ENCODE results near the gene NPAS2.

NPAS2 gene

GRCh38 chr2:100876231-100876860 is 56.4 kb downstream of the NPAS2 start:
- no peak overlapping the region for H3K27ac ChIP-seq (ENCODE audit: low read depth, low read length)
- H3K4me3 ChIP-seq (ENCODE audit: low read depth, low read length), result no peak overlapping the region

GRCh38 chr2:100877555-100877954 is 57.6 kb downstream of the NPAS2 start:
- Histone ChIP-seq H3K9ac (ENCODE audit: low read length) (no peak overlapping the region), H3K9me3 (ENCODE audit: control insufficient read depth, insufficient read depth, low read depth, low read length) (no peaks in the 10 kb centered on the region), H3K27ac (ENCODE audit: low read depth, low read length) (no peak overlapping the region), H3K27me3 (ENCODE audit: control insufficient read depth, insufficient read depth, low read length) (no peaks in the 10 kb centered on the region), H3K36me3 (ENCODE audit: control insufficient read depth, insufficient read depth, low read length) (no peaks in the 10 kb centered on the region), H3K4me1 (ENCODE audit: control insufficient read depth, insufficient read depth, low read length) (peaks cover 4% of the 10 kb centered on the region; the same call in 1 of the 2 replicates), H3K4me3 (ENCODE audit: low read depth, low read length) (no peak overlapping the region)

More at GRCh38 chr2:100876231-100876860, 56.4 kb downstream of the NPAS2 start:
- Histone ChIP-seq H3K4me1 (ENCODE audit: control insufficient read depth, insufficient read depth, low read length) (0 out of 2 replicates have a peak, but pooled peaks cover 2% of the 10 kb centered on the region), H3K36me3 (ENCODE audit: control insufficient read depth, insufficient read depth, low read length) (no peaks in the 10 kb centered on the region), H3K27me3 (ENCODE audit: control insufficient read depth, insufficient read depth, low read length) (no peaks in the 10 kb centered on the region), H3K9ac (ENCODE audit: low read length) (no peak overlapping the region), H3K9me3 (ENCODE audit: control insufficient read depth, insufficient read depth, low read depth, low read length) (no peaks in the 10 kb centered on the region)

- Histone ChIP-seq H3K27ac (ENCODE audit: low read depth, low read length) (no peak overlapping the region), H3K9me3 (ENCODE audit: control insufficient read depth, insufficient read depth, low read depth, low read length) (no peaks in the 10 kb centered on the region), H3K4me1 (ENCODE audit: control insufficient read depth, insufficient read depth, low read length) (peaks cover 6% of the 10 kb centered on the region; the same call in 1 of the 2 replicates), H3K9ac (ENCODE audit: low read length) (no peak overlapping the region), H3K36me3 (ENCODE audit: control insufficient read depth, insufficient read depth, low read length) (no peaks in the 10 kb centered on the region), H3K27me3 (ENCODE audit: control insufficient read depth, insufficient read depth, low read length) (no peaks in the 10 kb centered on the region), H3K4me3 (ENCODE audit: low read depth, low read length) (no peak overlapping the region)
Observed at GRCh38 chr2:100878000-100878791, 58.3 kb downstream of the NPAS2 start.

GRCh38 chr2:100879296-100879695 is 59.4 kb downstream of the NPAS2 start:
- Histone ChIP-seq H3K27ac (ENCODE audit: low read depth, low read length) (no peak overlapping the region), H3K9me3 (ENCODE audit: control insufficient read depth, insufficient read depth, low read depth, low read length) (no peaks in the 10 kb centered on the region), H3K4me1 (ENCODE audit: control insufficient read depth, insufficient read depth, low read length) (peaks cover 10% of the 10 kb centered on the region), H3K36me3 (ENCODE audit: control insufficient read depth, insufficient read depth, low read length) (no peaks in the 10 kb centered on the region), H3K4me3 (ENCODE audit: low read depth, low read length) (no peak overlapping the region), H3K27me3 (ENCODE audit: control insufficient read depth, insufficient read depth, low read length) (no peaks in the 10 kb centered on the region), H3K9ac (ENCODE audit: low read length) (no peak overlapping the region)

- Histone ChIP-seq H3K9me3 (ENCODE audit: control insufficient read depth, insufficient read depth, low read depth, low read length) (no peaks in the 10 kb centered on the region), H3K9ac (ENCODE audit: low read length) (no peak overlapping the region), H3K27me3 (ENCODE audit: control insufficient read depth, insufficient read depth, low read length) (no peaks in the 10 kb centered on the region), H3K36me3 (ENCODE audit: control insufficient read depth, insufficient read depth, low read length) (no peaks in the 10 kb centered on the region), H3K4me1 (ENCODE audit: control insufficient read depth, insufficient read depth, low read length) (peaks cover 11% of the 10 kb centered on the region), H3K27ac (ENCODE audit: low read depth, low read length) (no peak overlapping the region), H3K4me3 (ENCODE audit: low read depth, low read length) (no peak overlapping the region)
Observed at GRCh38 chr2:100880036-100880435, 60.1 kb downstream of the NPAS2 start.

GRCh38 chr2:100880730-100881129 is 60.8 kb downstream of the NPAS2 start:
- Histone ChIP-seq H3K36me3 (ENCODE audit: control insufficient read depth, insufficient read depth, low read length) (no peaks in the 10 kb centered on the region), H3K4me3 (ENCODE audit: low read depth, low read length) (no peak overlapping the region), H3K27ac (ENCODE audit: low read depth, low read length) (no peak overlapping the region), H3K9me3 (ENCODE audit: control insufficient read depth, insufficient read depth, low read depth, low read length) (no peaks in the 10 kb centered on the region), H3K4me1 (ENCODE audit: control insufficient read depth, insufficient read depth, low read length) (peaks cover 17% of the 10 kb centered on the region), H3K27me3 (ENCODE audit: control insufficient read depth, insufficient read depth, low read length) (no peaks in the 10 kb centered on the region), H3K9ac (ENCODE audit: low read length) (no peak overlapping the region)

GRCh38 chr2:100882645-100883613 is 63.0 kb downstream of the NPAS2 start:
- H3K27me3 ChIP-seq (ENCODE audit: control insufficient read depth, insufficient read depth, low read length), result no peaks in the 10 kb centered on the region
- peaks cover 38% of the 10 kb centered on the region for H3K4me1 ChIP-seq (ENCODE audit: control insufficient read depth, insufficient read depth, low read length)
- H3K9me3 ChIP-seq (ENCODE audit: control insufficient read depth, insufficient read depth, low read depth, low read length), result no peaks in the 10 kb centered on the region
- H3K9ac ChIP-seq (ENCODE audit: low read length), result no peak overlapping the region
- H3K4me3 ChIP-seq (ENCODE audit: low read depth, low read length), result no peak overlapping the region
- H3K27ac ChIP-seq (ENCODE audit: low read depth, low read length), result no peak overlapping the region
- H3K36me3 ChIP-seq (ENCODE audit: control insufficient read depth, insufficient read depth, low read length), result no peaks in the 10 kb centered on the region

GRCh38 chr2:100884145-100884621 is 64.2 kb downstream of the NPAS2 start:
- no peak overlapping the region for H3K9ac ChIP-seq (ENCODE audit: low read length)

GRCh38 chr2:100886085-100886484 is 66.1 kb downstream of the NPAS2 start:
- no peak overlapping the region for H3K27ac ChIP-seq (ENCODE audit: low read depth, low read length)
- no peak overlapping the region for H3K4me3 ChIP-seq (ENCODE audit: low read depth, low read length)
- no peaks in the 10 kb centered on the region for H3K27me3 ChIP-seq (ENCODE audit: control insufficient read depth, insufficient read depth, low read length)
- H3K9ac ChIP-seq (ENCODE audit: low read length), result no peak overlapping the region
- H3K9me3 ChIP-seq (ENCODE audit: control insufficient read depth, insufficient read depth, low read depth, low read length), result no peaks in the 10 kb centered on the region
- peaks cover 43% of the 10 kb centered on the region for H3K4me1 ChIP-seq (ENCODE audit: control insufficient read depth, insufficient read depth, low read length)
- no peaks in the 10 kb centered on the region for H3K36me3 ChIP-seq (ENCODE audit: control insufficient read depth, insufficient read depth, low read length)

More at GRCh38 chr2:100884145-100884621, 64.2 kb downstream of the NPAS2 start:
- Histone ChIP-seq H3K36me3 (ENCODE audit: control insufficient read depth, insufficient read depth, low read length) (no peaks in the 10 kb centered on the region), H3K9me3 (ENCODE audit: control insufficient read depth, insufficient read depth, low read depth, low read length) (no peaks in the 10 kb centered on the region), H3K4me1 (ENCODE audit: control insufficient read depth, insufficient read depth, low read length) (peaks cover 43% of the 10 kb centered on the region), H3K27ac (ENCODE audit: low read depth, low read length) (no peak overlapping the region), H3K27me3 (ENCODE audit: control insufficient read depth, insufficient read depth, low read length) (no peaks in the 10 kb centered on the region), H3K4me3 (ENCODE audit: low read depth, low read length) (no peak overlapping the region)

- H3K9me3 ChIP-seq (ENCODE audit: control insufficient read depth, insufficient read depth, low read depth, low read length), result no peaks in the 10 kb centered on the region
- H3K27me3 ChIP-seq (ENCODE audit: control insufficient read depth, insufficient read depth, low read length), result no peaks in the 10 kb centered on the region
- H3K9ac ChIP-seq (ENCODE audit: low read length), result no peak overlapping the region
- no peak overlapping the region for H3K27ac ChIP-seq (ENCODE audit: low read depth, low read length)
- no peak overlapping the region for H3K4me3 ChIP-seq (ENCODE audit: low read depth, low read length)
- peaks cover 43% of the 10 kb centered on the region for H3K4me1 ChIP-seq (ENCODE audit: control insufficient read depth, insufficient read depth, low read length)
- H3K36me3 ChIP-seq (ENCODE audit: control insufficient read depth, insufficient read depth, low read length), result no peaks in the 10 kb centered on the region
Observed at GRCh38 chr2:100887039-100887578, 67.2 kb downstream of the NPAS2 start.

Measured in HUES6 (cell line).